ENCODE measurements around the gene TBX21.

TBX21 gene

GRCh38 chr17:47697906-47698711 is 34.9 kb upstream of the TBX21 start:
- no peak for DNase-seq

GRCh38 chr17:47698749-47699535 is 34.1 kb upstream of the TBX21 start:
- DNase-seq = peak; percentile 87

GRCh38 chr17:47699536-47699840 is 33.5 kb upstream of the TBX21 start:
- no peak for DNase-seq

- DNase-seq = peak; percentile 82
Measured at GRCh38 chr17:47700471-47701449, 32.3 kb upstream of the TBX21 start.

GRCh38 chr17:47701608-47702007 is 31.4 kb upstream of the TBX21 start:
- DNase-seq = no peak

- DNase-seq = no peak
Measured at GRCh38 chr17:47702391-47702995, 30.5 kb upstream of the TBX21 start.

GRCh38 chr17:47703191-47703591 is 29.8 kb upstream of the TBX21 start:
- peak; percentile 71 for DNase-seq

- DNase-seq = no peak
Measured at GRCh38 chr17:47703671-47704070, 29.4 kb upstream of the TBX21 start.

- peak; percentile 55 for DNase-seq
Measured at GRCh38 chr17:47704116-47704515, 28.9 kb upstream of the TBX21 start.

GRCh38 chr17:47704736-47705135 is 28.3 kb upstream of the TBX21 start:
- DNase-seq = no peak

GRCh38 chr17:47705536-47706530 is 27.2 kb upstream of the TBX21 start:
- DNase-seq = peak; percentile 88

GRCh38 chr17:47707056-47707804 is 25.8 kb upstream of the TBX21 start:
- DNase-seq = no peak

- no peak for DNase-seq
Measured at GRCh38 chr17:47707884-47708283, 25.2 kb upstream of the TBX21 start.

- no peak for DNase-seq
Measured at GRCh38 chr17:47708312-47708863, 24.6 kb upstream of the TBX21 start.

GRCh38 chr17:47708864-47709541 is 24.0 kb upstream of the TBX21 start:
- no peak for DNase-seq

- DNase-seq = no peak
Measured at GRCh38 chr17:47709594-47709993, 23.4 kb upstream of the TBX21 start.

GRCh38 chr17:47711366-47712099 is 21.5 kb upstream of the TBX21 start:
- no peak for DNase-seq

- no peak for DNase-seq
Measured at GRCh38 chr17:47712330-47713023, 20.6 kb upstream of the TBX21 start.

All from activated CD4-positive, alpha-beta T cell treated with anti-CD3 and anti-CD28 coated beads, Interleukin-10, Interleukin-2, amounts not matched to agents 100 ng/mL and 50 ng/mL, durations not matched to agents 16 hours and 8 hours (primary cell).